Measurements from ENCODE around the gene CFAP69.

DNA sequence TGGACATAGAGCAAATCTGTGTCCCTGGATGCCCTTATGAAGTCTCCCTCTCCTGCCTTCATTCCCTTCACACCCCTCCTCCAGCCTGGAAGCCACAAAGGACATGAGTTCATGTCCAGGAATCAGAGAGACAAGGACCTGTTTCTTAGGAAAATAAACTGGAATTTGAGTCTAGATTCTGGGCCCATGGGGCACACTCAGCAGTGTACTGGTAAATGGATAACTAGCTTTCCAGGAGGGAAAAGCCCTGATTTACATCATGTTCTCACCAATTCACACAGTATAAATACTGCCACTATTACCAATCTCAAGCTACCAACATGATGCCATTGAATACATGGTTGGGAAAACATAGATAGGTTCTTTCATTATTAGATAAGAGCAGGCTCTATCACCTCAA, 66.2 kb downstream of the CFAP69 start:
- TF ChIP-seq, protein P1, sequence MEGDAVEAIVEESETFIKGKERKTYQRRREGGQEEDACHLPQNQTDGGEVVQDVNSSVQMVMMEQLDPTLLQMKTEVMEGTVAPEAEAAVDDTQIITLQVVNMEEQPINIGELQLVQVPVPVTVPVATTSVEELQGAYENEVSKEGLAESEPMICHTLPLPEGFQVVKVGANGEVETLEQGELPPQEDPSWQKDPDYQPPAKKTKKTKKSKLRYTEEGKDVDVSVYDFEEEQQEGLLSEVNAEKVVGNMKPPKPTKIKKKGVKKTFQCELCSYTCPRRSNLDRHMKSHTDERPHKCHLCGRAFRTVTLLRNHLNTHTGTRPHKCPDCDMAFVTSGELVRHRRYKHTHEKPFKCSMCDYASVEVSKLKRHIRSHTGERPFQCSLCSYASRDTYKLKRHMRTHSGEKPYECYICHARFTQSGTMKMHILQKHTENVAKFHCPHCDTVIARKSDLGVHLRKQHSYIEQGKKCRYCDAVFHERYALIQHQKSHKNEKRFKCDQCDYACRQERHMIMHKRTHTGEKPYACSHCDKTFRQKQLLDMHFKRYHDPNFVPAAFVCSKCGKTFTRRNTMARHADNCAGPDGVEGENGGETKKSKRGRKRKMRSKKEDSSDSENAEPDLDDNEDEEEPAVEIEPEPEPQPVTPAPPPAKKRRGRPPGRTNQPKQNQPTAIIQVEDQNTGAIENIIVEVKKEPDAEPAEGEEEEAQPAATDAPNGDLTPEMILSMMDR (IDR thresholded peaks at IDR 0.05; ENCODE audit: borderline replicate concordance, extremely low read depth, low read length, poor library complexity, severe bottlenecking), result no peak
- TF ChIP-seq EZH2 (IDR thresholded peaks at IDR 0.05; ENCODE audit: borderline replicate concordance, low read depth, low read length, severe bottlenecking), result no peak
